Colonic mucosa (tissue), 4 donors: ENCODE results near the gene GLRX2. TPM values are rescaled to one million over a fixed set of nuclear protein-coding genes. Genes with fewer than 3 reads are reported as not detected.

Source experiments
- DNase-seq: peaks from one replicate; pipeline ENCODE4 v3.0.0-alpha.2; 2020
- H3K27ac ChIP-seq: fragments of 200-600 bp; one replicate; pipeline ENCODE4 v1.8.0; 2021
- H3K27me3 ChIP-seq: fragments of 200-600 bp; one replicate; pipeline ENCODE4 v1.8.0; 2021
- H3K36me3 ChIP-seq: fragments of 200-600 bp; one replicate; pipeline ENCODE4 v1.8.0; 2021
- H3K4me1 ChIP-seq: fragments of 200-600 bp; one replicate; pipeline ENCODE4 v1.8.0; 2021; ENCODE audit warnings: mild to moderate bottlenecking
- H3K4me3 ChIP-seq: fragments of 200-600 bp; one replicate; pipeline ENCODE4 v1.8.0; 2021
- H3K9ac ChIP-seq, 2 donors: one replicate each; pipeline ENCODE4 v1.7.0; 2013; ENCODE audit warnings: control low read depth in 2 of 2, low read depth in 2 of 2, low read length in 2 of 2
- H3K9me3 ChIP-seq: fragments of 200-600 bp; one replicate; pipeline ENCODE4 v1.8.0; 2021
- CTCF ChIP-seq: fragments of 200-600 bp; IDR thresholded peaks from one replicate; pipeline ENCODE4 v1.8.0; 2022; ENCODE audit warnings: antibody characterized with exemption, mild to moderate bottlenecking
- intact Hi-C: fragments of 100-400 bp; cut with DNase I; formaldehyde crosslinking; loops from one replicate; pipeline ENCODE4 v1.14.1; 2022
- total RNA-seq, 2 donors: library from RNA; stranded (reverse); fragmentation: NEBNext Ultra II Directional in 1 of 2; extraction: Animal tissue kit (Norgen Biotek cat#: 25700) in 1 of 2; gene quantifications; one replicate each; pipeline ENCODE4 v1.2.1, GENCODE V29; 2021
- donor health status: healthy.
- donor health status: DM: no; HTN: no; CAD: no.
- donor health status: DM: no; HTN: no; CAD: no.

Gene GLRX2
- total RNA-seq, 2 donors from 2014 or later, result 22.3 to 38.1 TPM

- DNase-seq, result no peak
- H3K27ac ChIP-seq, result no peak overlapping the region
- TF ChIP-seq CTCF, result no peak
Measured at GRCh38 chr1:193110864-193111263, 5.7 kb upstream of the GLRX2 start.

GRCh38 chr1:193110246-193110645 is 5.0 kb upstream of the GLRX2 start:
- H3K36me3 ChIP-seq, result no peaks in the 10 kb centered on the region
- H3K27me3 ChIP-seq, result no peaks in the 10 kb centered on the region
- DNase-seq, result no peak
- no peak for TF ChIP-seq CTCF
- no peaks in the 10 kb centered on the region for H3K9me3 ChIP-seq
- no peak overlapping the region for H3K27ac ChIP-seq
- intact Hi-C loops, result no loop called here
- no peak overlapping the region for H3K9ac ChIP-seq
- H3K4me3 ChIP-seq, result no peak overlapping the region
- no peaks in the 10 kb centered on the region for H3K4me1 ChIP-seq

More at GRCh38 chr1:193110864-193111263, 5.7 kb upstream of the GLRX2 start:
- Histone ChIP-seq H3K36me3 (no peaks in the 10 kb centered on the region), H3K9ac (no peak overlapping the region), H3K4me1 (no peaks in the 10 kb centered on the region), H3K9me3 (no peaks in the 10 kb centered on the region), H3K4me3 (no peak overlapping the region), H3K27me3 (no peaks in the 10 kb centered on the region)
- intact Hi-C loops, result no loop called here

DNA sequence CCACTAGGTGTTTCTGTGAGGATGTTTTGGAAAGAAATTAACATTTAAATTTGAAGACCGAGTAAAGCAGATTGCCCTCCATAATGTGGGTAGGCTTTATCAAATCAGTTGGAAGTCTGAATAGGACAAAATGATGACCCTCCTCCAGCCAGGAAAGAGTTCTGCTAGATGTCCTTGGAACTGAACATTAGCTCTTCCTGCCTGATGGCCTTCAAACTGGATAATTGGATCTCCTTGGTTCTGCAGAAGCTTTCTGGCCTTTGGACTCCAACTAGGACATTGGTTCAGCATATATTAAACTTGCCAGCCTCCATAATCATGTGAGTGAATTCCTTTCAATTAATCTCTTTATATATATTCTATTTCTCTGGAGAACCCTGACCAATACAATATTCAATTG is 4.4 kb upstream of the GLRX2 start:
- no peak overlapping the region for H3K4me3 ChIP-seq
- DNase-seq, result no peak
- H3K9me3 ChIP-seq, result no peaks in the 10 kb centered on the region
- intact Hi-C loops, result no loop called here
- no peak for TF ChIP-seq CTCF
- no peak overlapping the region for H3K27ac ChIP-seq
- H3K27me3 ChIP-seq, result no peaks in the 10 kb centered on the region
- H3K4me1 ChIP-seq, result no peaks in the 10 kb centered on the region
- H3K9ac ChIP-seq, result no peak overlapping the region
- no peaks in the 10 kb centered on the region for H3K36me3 ChIP-seq

DNA sequence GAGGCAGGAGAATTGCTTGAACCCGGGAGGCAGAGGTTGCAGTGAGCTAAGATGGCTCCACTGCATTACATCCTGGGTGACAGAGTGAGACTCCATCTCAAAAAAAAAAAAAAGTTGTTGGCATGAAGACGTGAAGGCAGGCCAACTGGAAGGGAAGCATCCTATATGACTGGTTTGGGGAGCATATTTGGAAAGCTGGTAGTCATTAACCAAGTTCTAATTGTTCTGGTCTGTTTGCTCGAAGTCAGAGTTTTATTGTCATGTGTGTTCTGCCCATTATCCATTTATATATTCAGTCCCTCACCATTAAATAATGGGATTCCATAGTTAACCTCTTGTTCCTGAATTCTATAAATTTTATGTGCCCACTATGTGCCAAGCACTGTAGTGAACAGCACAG is 3.3 kb upstream of the GLRX2 start:
- DNase-seq, result no peak
- H3K9ac ChIP-seq, result no peak overlapping the region
- H3K4me1 ChIP-seq, result no peaks in the 10 kb centered on the region
- no peaks in the 10 kb centered on the region for H3K27me3 ChIP-seq
- no peak overlapping the region for H3K4me3 ChIP-seq
- no peak for TF ChIP-seq CTCF
- no peaks in the 10 kb centered on the region for H3K9me3 ChIP-seq
- H3K27ac ChIP-seq, result no peak overlapping the region
- intact Hi-C loops, result no loop called here
- no peaks in the 10 kb centered on the region for H3K36me3 ChIP-seq

DNA sequence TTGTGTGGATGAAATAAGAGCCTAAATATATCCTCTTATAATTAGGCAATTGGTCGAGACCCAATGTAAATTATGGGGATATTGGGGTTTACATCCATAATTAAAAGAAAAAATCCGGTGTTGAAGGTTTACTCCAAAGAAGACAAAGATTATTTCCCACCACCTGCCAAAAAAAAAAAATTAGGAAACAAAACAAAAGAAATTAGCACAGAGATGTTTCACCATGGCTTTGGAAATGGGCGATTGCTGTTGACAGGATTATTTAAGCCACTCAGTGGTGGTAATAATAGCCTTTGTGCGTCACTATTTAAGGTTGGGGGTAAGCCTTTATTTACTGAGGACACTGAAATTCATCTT is 585 bp upstream of the GLRX2 start:
- Histone ChIP-seq H3K9ac (peak overlapping the region; percentile 84 to 86), H3K9me3 (no peaks in the 10 kb centered on the region), H3K27me3 (no peaks in the 10 kb centered on the region), H3K4me3 (peak overlapping the region; percentile 87), H3K27ac (peak overlapping the region; percentile 95), H3K36me3 (no peaks in the 10 kb centered on the region), H3K4me1 (no peaks in the 10 kb centered on the region)
- intact Hi-C loops, result no loop called here
- TF ChIP-seq CTCF, result no peak
- no peak for DNase-seq

GRCh38 chr1:193104502-193104906 is 710 bp downstream of the GLRX2 start:
- H3K36me3 ChIP-seq, result no peaks in the 10 kb centered on the region
- H3K9me3 ChIP-seq, result no peaks in the 10 kb centered on the region
- H3K4me1 ChIP-seq, result no peaks in the 10 kb centered on the region
- intact Hi-C loops, result loop anchor here (5.0 kb wide), 1 partner anchor 37 kb away; no protein-coding TSS in a partner anchor
- TF ChIP-seq CTCF, result no peak
- H3K27ac ChIP-seq, result peak overlapping the region; percentile 95
- no peaks in the 10 kb centered on the region for H3K27me3 ChIP-seq
- peak; percentile 58 for DNase-seq
- peak overlapping the region; percentile 87 for H3K4me3 ChIP-seq
- peak overlapping the region; percentile 84 to 86 for H3K9ac ChIP-seq
